ENCODE data around the gene TMC1. TPM values are rescaled to one million over a fixed set of nuclear protein-coding genes. Genes with fewer than 3 reads are reported as not detected.

TMC1 gene
- total RNA-seq, 1 donor from 2014 or later = not detected

- TF ChIP-seq CTCF (IDR thresholded peaks at IDR 0.05) = no peak
- Histone ChIP-seq H3K4me1 (no peaks in the 10 kb centered on the region), H3K27me3 (no peaks in the 10 kb centered on the region), H3K27ac (no peak overlapping the region), H3K9me3 (no peaks in the 10 kb centered on the region), H3K4me3 (no peak overlapping the region), H3K36me3 (no peaks in the 10 kb centered on the region)
- no peak for DNase-seq
- intact Hi-C loops (cut with DNase I) = no loop called here
- no peak for ATAC-seq
Observed at GRCh38 chr9:72884508-72884907, 363.1 kb downstream of the TMC1 start.

Other genes with a start within 250 kb of the TMC1 start
- gene ZFAND5, start 156.4 kb upstream of the TMC1 start, total RNA-seq = 204 TPM